ENCODE data around the gene PPARA. TPM values are rescaled to one million over a fixed set of nuclear protein-coding genes. Genes with fewer than 3 reads are reported as not detected.

PPARA gene
- total RNA-seq, 1 experiment from 2014 or later: 1.7 TPM

DNA sequence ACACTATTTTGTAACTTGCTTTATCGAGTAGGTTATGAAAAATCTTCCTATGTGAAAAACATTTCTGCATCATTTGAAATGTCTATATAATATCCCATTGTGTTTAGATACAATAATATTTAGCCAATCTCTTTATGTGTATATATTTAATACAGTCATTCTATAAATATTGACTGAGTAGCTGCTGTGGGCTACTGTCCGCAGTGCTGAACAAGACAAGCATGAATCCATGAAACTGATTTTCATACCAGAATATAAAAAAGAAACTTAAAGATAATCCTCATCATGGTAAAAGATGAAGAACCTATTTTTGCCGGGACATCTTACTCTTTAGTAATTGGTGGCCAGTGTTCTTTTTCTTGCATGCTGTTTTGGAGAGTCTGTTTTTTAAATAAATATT, 3.6 kb downstream of the PPARA start:
- no peak for DNase-seq (ENCODE audit: low spot score)
- in situ Hi-C loops (cut with HindIII; ENCODE audit: low sequenced_read_pairs): no loop called here

DNA sequence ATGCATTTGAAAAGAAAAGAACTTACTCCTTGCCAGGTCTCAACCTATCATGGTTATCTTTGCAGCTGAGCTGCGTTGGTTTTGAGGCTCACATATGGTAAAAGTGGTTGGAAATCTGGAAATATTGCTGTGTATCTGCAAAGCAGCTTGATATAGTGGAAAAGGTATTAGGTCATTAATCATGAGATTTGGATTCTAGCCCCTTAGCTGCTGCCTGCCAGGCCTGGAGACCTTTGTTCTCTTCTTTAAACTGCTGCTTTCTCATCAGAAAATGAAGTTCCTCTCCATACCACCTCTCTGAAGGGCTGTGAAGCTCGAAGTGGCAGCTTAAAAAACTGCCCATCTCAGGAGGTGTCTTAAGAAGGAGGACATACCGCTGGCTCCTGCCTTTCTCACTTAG, 5.7 kb downstream of the PPARA start:
- in situ Hi-C loops (cut with HindIII; ENCODE audit: low sequenced_read_pairs): no loop called here
- no peak for DNase-seq (ENCODE audit: low spot score)

DNA sequence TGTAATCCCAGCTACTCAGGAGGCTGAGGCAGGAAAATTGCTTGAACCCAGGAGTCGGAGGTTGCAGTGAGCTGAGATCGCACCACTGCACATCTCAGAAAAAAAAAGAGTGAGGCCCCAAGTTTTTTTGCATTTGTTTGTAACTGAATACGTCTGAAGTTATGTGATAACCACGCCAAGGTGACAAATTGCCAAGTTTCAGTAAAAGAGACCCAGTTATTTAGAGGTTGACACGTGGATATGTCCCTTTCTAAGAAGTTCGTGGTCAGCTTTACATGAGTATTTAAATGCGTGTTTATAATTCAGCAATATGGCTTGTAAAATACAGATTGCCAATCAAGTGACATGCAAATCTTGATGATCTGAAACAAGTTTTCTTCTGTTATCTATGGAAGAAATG, 8.0 kb downstream of the PPARA start:
- in situ Hi-C loops (cut with HindIII; ENCODE audit: low sequenced_read_pairs): no loop called here
- DNase-seq (ENCODE audit: low spot score): no peak

GRCh38 chr22:46159212-46159611, 8.9 kb downstream of the PPARA start:
- in situ Hi-C loops (cut with HindIII; ENCODE audit: low sequenced_read_pairs): no loop called here
- no peak for DNase-seq (ENCODE audit: low spot score)

- in situ Hi-C loops (cut with HindIII; ENCODE audit: low sequenced_read_pairs): no loop called here
- no peak for DNase-seq (ENCODE audit: low spot score)
Observed at GRCh38 chr22:46159777-46160176, 9.5 kb downstream of the PPARA start.

DNA sequence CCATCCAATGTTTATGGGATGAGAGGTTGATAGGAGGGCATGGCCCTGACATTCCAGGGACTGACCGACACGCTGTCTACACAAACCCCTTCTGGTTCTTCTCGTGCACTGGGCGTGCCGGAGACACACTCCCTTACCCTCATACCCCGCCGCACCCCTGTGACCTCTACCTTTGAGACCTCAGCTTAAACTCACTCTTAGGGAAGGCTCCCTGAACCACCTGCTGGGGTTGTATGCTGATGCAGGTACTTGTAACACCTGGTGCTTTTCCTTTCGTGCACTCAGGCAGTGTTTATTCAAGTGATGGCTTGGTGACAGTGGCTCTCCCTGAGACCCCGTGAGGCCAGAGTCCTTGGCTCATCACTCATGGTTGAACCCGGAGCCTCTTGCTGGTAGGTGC, 12.0 kb downstream of the PPARA start:
- DNase-seq (ENCODE audit: low spot score): no peak
- in situ Hi-C loops (cut with HindIII; ENCODE audit: low sequenced_read_pairs): no loop called here

GRCh38 chr22:46162771-46163556, 12.6 kb downstream of the PPARA start:
- no peak for DNase-seq (ENCODE audit: low spot score)
- in situ Hi-C loops (cut with HindIII; ENCODE audit: low sequenced_read_pairs): no loop called here

GRCh38 chr22:46163557-46163888, 13.2 kb downstream of the PPARA start:
- no peak for DNase-seq (ENCODE audit: low spot score)
- in situ Hi-C loops (cut with HindIII; ENCODE audit: low sequenced_read_pairs): no loop called here

DNA sequence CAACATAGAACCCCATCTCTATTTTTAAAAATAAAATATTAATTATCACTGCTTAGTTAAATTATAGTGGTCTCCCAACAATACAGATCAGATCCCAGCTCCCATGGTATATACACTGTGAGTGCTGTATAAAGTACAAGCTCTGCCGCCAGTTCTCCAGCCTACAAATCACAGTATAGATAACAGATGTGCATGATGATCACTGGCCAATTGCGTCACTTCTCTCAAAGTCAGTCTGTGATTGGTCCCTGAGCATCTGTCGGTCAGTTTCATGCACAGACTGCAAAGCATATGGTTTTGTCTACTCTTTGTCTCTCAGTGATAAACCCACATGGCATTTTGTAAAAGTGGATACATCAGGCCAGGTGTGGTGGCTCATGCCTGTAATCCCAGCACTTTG, 15.7 kb downstream of the PPARA start:
- no peak for DNase-seq (ENCODE audit: low spot score)
- in situ Hi-C loops (cut with HindIII; ENCODE audit: low sequenced_read_pairs): no loop called here

DNA sequence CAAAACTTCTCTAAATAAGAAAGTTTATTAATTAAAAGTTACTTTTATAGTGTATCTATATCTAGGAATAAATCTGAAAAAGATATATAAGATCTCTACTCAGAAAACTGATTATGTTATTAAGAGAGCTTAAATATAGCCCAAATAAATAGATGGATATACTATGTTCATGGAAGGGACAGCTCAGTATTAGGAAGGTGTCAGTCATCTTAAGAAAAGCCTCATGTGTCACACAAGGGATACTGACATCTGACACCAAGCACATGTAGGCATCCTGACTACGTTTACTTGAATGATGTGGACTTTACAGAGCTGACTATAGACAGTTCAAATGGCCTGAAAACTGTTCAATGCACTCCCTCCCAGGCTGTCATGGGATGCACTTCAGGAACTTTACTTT, 19.3 kb downstream of the PPARA start:
- in situ Hi-C loops (cut with HindIII; ENCODE audit: low sequenced_read_pairs): no loop called here
- no peak for DNase-seq (ENCODE audit: low spot score)

DNA sequence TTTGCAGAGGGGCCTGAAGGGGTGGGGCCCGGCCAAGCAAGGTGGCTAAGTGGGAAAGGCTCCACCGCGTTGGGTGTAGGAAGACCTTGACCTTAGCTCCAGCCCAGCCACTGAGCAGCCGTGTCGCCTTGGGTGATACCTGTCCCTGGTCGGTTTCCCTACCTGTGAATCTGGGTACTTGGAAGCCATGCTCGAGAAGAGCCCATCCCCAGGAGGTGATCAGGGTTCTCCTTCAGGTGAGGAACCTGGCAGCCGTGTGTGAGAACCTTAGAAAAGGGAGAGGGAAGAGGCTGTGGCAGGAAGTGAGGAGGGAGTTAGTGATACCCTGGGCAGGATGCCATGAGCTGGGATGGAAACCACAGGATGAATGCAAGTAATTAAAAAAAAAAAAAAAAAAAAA, 21.6 kb downstream of the PPARA start:
- in situ Hi-C loops (cut with HindIII; ENCODE audit: low sequenced_read_pairs): no loop called here
- DNase-seq (ENCODE audit: low spot score): no peak

- no peak for DNase-seq (ENCODE audit: low spot score)
- in situ Hi-C loops (cut with HindIII; ENCODE audit: low sequenced_read_pairs): no loop called here
Observed at GRCh38 chr22:46172522-46173110, 22.3 kb downstream of the PPARA start.

DNA sequence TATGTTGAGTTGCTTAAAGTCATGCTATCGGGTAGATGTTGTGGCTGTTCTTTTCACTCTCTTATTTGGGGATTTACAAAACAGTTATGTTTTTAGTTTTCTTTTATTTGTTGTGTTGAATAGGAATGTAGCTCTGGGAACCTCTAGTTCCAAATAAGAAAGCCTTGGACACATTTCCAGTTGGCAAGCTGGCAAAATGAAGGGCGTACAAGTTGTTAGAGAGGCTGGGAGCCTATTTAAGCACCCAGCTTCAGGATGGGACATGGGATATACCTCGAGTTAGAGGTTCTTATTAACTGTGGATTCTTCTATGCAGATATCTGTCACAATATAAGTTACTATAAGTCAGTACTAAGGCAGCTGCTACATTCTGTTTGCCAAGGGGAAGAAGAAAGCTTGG, 22.8 kb downstream of the PPARA start:
- DNase-seq (ENCODE audit: low spot score): peak; percentile 7
- in situ Hi-C loops (cut with HindIII; ENCODE audit: low sequenced_read_pairs): no loop called here

- in situ Hi-C loops (cut with HindIII; ENCODE audit: low sequenced_read_pairs): no loop called here
- DNase-seq (ENCODE audit: low spot score): no peak
Observed at GRCh38 chr22:46175631-46176030, 25.3 kb downstream of the PPARA start.

GRCh38 chr22:46176508-46177003, 26.2 kb downstream of the PPARA start:
- DNase-seq (ENCODE audit: low spot score): no peak
- in situ Hi-C loops (cut with HindIII; ENCODE audit: low sequenced_read_pairs): no loop called here

DNA sequence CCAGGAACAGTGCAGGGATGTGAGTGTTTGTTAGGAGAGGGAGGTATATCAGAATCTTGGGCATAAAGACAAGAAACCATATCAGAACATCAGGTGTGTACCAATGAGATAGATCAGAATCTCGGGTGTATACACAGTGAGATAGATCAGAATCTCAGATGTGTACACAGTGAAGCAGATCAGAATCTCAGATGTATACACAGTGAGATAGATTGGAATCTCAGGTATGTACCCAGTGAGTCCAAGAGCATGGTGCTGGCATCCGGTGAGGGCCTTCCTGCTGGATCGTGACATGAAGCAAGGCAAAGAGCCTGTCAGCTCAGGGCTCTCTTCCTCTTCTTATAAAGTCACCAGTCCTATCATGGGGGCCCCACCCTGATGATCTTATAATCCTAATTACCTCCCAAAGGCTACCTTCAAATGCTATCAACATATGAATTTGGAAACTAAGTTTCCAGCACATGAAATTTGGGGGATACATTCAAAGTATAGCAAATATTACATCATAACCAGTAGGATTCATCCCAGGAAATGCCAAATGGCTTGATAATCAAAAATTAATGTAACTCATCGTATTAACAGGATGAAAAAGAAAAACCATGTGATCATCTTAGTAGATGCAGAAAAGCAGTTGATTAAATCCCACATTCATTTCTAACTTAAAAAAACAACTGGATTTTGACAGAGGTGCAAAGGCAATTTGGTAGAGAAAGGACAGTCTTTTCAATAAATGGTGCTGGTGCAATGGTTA, 28.6 kb downstream of the PPARA start:
- no peak for DNase-seq (ENCODE audit: low spot score)
- in situ Hi-C loops (cut with HindIII; ENCODE audit: low sequenced_read_pairs): no loop called here

DNA sequence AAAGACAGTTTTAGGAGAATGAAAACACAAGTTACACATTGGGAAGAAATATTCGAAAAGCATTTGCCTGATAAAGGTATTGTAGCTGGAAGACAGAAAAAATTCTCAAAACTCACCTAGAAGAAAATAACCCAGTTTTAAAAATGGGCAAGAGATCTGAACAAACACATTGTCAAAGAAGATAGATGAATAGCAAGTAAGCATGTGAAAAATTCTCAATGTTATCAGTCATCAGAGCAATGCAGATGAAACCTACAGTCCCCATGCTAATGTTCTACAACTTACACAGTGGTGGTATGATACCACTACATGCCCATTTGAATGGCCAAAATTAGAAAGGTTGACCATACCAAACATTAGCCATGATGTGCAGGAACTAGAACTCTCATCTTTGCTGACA, 29.4 kb downstream of the PPARA start:
- DNase-seq (ENCODE audit: low spot score): no peak
- in situ Hi-C loops (cut with HindIII; ENCODE audit: low sequenced_read_pairs): no loop called here

GRCh38 chr22:46180370-46181137, 30.2 kb downstream of the PPARA start:
- DNase-seq (ENCODE audit: low spot score): no peak
- in situ Hi-C loops (cut with HindIII; ENCODE audit: low sequenced_read_pairs): no loop called here

DNA sequence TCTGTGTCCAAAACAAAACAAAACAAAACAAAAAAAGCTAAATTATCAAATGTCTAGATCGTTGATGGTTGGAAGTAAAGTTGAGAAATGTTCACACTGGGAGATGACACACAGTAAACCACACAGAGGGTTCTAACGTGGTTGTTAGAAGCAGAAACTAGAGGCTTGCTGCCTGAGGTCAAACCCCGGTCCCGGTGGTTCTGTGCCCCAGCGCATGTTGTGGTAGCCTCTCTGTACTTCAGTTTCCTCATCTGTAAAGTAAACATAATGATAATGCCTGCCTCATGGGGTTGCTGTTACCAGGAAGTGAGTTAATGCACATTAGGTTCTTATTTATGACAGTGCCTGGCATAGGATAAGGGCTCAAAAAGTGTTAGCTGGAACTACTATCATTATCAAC, 33.4 kb downstream of the PPARA start:
- in situ Hi-C loops (cut with HindIII; ENCODE audit: low sequenced_read_pairs): no loop called here
- DNase-seq (ENCODE audit: low spot score): no peak

DNA sequence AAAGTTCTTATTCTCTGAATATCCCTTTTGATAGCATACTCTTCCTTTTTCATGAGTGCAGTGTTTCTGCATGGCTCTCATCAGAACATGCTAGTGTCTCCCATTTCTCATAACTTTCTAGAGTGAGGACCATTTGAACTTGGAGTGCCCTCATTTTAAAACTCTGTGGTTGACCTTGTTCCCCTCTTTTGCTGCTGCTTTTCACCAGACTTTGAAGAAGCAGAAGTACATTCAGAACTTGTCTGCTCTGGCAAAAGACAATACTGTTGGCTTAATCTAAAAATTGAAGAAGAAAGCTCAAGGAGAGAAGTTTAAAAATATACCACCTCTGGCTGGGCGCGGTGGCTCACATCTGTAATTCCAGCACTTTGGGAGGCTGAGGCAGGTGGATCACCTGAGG, 35.0 kb downstream of the PPARA start:
- in situ Hi-C loops (cut with HindIII; ENCODE audit: low sequenced_read_pairs): no loop called here
- no peak for DNase-seq (ENCODE audit: low spot score)
